ENCODE data around the gene APBA1.

Gene APBA1

DNA sequence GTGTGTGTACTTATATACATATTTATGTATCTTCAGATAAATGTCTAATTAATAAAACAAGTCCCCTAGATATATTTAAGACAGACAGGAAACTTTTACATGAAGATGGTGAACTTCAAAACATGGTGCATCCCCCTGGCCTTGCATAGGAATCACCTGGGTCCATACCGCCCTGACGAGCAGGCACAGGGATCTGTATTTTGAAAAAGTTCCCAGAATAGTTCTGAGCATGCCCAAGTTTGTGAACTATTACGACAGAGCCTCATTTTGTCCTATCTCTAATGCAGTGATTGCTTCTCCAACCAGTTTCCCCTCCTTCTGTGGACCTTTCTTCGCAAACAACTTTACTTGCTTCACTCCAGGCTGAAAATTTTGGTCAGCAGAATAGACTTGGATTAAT, 98.1 kb downstream of the APBA1 start:
- no peak for DNase-seq

DNA sequence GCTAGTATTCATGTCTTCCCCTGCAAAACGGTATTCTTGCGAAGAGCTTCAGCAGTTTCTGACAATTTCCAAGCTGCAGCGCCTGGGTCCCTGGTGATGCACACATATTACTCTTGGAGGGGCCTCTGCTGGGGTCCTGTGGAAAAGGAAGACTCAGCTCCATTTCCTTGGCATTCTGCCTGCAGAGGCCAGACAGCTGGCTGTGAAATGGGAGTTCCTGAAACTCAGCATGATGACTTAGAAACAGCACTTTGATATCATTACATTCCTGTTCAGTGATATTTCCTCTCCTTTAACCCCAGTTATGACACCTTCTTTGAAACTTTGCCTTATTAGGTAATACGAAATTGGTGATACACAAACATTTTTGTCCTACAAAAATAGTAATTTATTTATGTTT, 98.5 kb downstream of the APBA1 start:
- no peak for DNase-seq

GRCh38 chr9:69572611-69573010, 99.6 kb downstream of the APBA1 start:
- DNase-seq = no peak

- DNase-seq = no peak
Observed at GRCh38 chr9:69571032-69571431, 101.1 kb downstream of the APBA1 start.

- DNase-seq = no peak
Observed at GRCh38 chr9:69569738-69570451, 102.3 kb downstream of the APBA1 start.

DNA sequence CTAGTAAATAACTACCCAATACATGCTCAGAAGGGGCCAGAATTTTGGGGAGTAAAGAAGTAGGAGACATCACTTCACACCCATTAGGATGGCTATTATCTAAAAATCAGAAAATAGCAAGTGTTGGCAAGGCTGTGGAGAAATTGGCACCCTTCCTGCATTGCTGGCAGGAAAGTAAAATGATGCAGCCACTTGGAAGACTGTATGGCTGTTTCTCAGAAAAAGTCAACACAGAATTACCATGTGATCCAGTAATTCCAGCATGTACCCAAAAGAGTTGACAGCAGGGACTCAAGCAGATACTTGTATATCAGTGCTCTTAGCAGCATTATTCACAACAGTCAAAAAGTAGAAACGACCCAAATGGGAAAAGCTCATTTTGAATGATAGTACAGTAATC, 107.6 kb downstream of the APBA1 start:
- DNase-seq = no peak

GRCh38 chr9:69559126-69559525, 113.0 kb downstream of the APBA1 start:
- no peak for DNase-seq

DNA sequence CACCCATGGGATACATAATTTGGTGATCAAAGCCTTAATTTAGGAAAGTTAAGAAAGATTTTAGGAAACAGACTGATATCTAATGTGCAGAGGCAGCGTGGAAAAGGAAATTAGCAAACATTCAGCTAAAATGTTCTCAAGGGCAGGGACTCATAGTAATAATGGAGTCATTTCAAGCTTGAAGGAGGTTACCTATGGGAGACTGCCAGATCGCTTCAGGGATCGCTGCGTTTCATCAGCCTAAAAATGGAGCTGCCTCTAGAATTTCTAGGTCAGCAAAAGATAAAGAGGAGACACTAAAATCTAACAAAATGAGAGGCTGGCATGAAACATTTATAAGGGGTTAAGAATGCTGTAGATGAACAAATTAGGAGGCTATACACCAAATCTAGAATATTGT, 115.5 kb downstream of the APBA1 start:
- DNase-seq = no peak

DNA sequence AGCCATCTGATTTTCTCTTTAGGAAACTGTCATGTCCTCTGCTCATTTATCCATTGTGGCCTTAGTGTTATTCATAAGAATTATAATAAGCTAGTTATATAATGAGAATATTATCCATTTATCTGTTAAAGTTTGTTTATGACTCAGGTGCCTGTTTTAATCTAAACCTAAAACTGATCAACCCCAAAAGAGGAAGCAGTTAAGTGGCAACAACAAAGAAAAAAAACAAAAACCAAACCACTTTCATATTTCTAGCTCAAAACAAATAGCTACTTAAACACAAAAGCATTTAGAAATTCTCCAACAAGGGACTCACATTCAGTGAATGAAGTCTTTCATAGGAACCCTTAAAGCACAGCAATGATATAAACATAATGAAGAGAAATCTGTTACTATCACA, 116.4 kb downstream of the APBA1 start:
- no peak for DNase-seq

GRCh38 chr9:69554945-69555344, 117.2 kb downstream of the APBA1 start:
- DNase-seq = no peak

GRCh38 chr9:69549310-69550202, 122.6 kb downstream of the APBA1 start:
- DNase-seq = no peak

DNA sequence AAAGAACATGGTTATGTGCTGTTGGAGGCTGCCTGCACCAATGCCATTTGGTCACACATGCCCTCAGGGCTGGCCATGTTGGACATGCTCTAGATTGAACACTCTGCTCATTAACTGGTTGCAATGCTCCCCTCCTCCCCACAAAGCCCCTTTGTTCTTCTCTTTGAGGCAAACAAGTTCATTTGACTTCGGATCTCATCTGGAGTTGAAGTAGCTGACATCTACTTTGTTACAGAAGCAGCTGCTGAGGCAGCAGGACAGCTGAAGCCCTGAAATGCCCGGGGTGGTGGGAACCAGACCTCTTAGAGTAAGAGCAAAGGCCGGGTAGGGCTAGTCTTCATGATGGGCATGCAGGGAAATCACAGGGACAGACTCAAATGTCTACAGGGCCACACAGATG, 123.5 kb downstream of the APBA1 start:
- no peak for DNase-seq

GRCh38 chr9:69546265-69546664, 125.9 kb downstream of the APBA1 start:
- DNase-seq = no peak

DNA sequence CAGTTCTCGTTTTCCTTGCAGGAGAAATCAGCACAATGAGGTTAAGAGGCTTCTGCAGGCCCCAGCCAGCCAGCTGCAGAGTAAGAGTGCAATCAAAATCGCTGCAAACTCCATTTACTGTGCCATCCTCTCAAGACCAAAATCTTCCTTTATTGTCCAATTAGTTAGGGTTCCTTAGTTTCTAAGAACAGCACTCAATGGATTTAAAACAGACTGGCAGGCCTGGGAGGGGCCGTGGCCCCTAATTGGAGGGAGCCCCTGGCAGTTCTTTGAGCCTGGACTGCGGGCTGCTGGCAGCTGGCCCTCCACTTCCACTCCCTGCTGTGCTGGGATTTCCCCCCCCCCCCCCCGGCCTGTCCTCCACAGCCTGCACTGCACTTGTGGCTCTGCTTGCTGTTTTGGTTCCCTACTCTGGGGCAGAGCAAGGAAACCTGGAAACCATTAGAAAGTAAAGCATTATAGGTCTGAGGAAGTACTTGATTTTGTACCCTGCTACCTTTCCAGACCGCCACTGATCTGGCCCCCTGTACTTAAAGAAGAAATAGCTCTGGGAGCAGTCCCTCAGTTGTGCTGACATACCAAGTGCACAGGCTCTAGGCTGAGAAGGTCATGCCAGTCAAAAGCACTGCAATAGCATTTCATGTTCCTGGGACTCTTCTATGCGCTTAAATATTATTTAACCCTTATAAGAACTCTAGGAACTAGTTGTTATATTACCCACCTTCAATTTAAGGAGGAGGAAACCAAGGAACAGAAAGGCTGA, 129.0 kb downstream of the APBA1 start:
- no peak for DNase-seq

- DNase-seq = no peak
Observed at GRCh38 chr9:69542058-69542457, 130.1 kb downstream of the APBA1 start.

DNA sequence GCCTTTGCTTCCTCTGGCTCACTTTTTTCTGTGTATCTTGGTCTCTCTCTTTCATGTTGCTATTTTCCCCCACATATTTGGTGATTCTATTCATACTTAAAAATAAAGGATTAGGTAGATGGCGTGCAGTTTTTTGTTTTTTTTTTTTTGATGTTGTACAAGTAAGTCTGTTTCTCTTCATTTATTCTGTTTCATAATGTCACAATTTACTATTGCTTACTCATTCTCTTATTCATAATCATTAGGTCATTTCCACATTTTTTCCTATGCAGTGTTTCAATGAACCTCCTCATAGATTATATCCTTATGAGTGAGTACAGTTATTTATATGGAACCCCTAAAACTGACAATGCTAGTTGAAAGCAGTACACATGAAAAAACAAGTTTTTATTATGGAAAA, 136.3 kb downstream of the APBA1 start:
- DNase-seq = no peak

- DNase-seq = no peak
Observed at GRCh38 chr9:69535286-69535832, 136.8 kb downstream of the APBA1 start.

GRCh38 chr9:69532396-69532795, 139.8 kb downstream of the APBA1 start:
- DNase-seq = no peak

DNA sequence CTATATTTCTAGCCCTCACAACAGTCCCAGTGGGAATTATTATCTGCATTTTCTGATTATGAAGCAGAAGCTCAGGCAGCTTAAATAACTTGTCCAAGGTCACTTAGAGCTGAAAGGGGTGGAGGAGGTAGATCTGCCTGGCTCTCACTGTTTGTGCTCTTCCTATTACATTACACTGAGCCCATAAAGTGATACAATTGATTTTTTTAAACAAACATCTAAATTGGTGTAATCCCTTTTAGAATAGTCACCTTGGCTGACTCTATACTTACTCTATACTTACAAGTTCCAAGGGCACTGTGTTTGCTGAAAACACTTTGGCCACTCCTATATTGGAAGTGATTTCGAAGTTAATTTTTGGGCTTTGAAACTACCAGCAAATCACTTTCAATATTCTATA, 144.7 kb downstream of the APBA1 start:
- DNase-seq = no peak

GRCh38 chr9:69526699-69527098, 145.5 kb downstream of the APBA1 start:
- no peak for DNase-seq

GRCh38 chr9:69519470-69520240, 152.5 kb downstream of the APBA1 start:
- no peak for DNase-seq

All from stimulated activated naive CD4-positive, alpha-beta T cell treated with Interleukin-2 at 50 U/mL for 16 hours (primary cell).